Measurements from ENCODE around the gene RBPJ. TPM values are rescaled to one million over a fixed set of nuclear protein-coding genes. Genes with fewer than 3 reads are reported as not detected.
"Not testable (repeated sequence)": the region's sequence is repeated elsewhere in the genome, so short reads cannot be mapped to it uniquely, and the experiment has no call there.

Gene RBPJ
- total RNA-seq, 1 donor from 2014 or later = 73.3 TPM

DNA sequence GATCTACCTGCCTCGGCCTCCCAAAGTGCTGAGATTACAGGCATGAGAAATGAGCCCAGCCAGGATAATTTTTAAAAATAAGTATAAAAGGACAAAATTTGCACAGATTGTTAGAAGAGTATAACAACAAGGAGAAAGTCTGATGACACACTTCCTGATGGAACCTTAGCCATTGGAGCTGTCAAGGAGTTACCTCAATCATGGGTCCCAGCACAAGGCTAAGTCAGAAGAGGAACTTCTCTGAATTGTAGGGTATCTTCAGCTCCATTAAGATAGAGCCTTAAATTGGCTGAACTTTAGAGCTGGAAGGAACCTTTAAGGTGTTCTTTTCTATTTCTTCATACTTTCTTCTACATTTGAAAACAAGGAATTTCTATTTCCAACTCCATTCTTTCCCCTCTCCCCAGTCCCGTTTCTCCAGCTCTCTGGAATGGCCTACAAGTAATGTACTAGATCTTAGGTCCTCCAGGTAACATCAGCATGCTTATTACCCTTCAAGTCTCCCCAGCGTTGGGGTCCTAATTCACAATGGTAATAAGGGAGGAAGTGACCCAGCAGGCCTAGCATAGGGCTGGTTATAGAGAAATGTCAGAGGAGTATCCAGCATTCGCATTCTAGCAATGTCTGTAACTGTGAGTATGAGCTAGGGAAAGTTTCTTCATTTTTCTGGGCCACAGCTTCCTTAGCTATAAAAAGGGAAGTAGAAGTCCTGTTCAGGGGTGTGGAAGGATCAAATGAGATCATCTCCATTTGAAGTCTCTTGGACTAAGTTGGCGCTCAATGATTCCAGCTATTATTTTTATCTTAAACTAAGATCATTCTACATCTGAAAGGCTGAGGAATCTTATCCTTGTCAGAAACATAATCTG lies 18.5 kb upstream of the RBPJ start:
- no peak for DNase-seq (ENCODE audit: low spot score)

DNA sequence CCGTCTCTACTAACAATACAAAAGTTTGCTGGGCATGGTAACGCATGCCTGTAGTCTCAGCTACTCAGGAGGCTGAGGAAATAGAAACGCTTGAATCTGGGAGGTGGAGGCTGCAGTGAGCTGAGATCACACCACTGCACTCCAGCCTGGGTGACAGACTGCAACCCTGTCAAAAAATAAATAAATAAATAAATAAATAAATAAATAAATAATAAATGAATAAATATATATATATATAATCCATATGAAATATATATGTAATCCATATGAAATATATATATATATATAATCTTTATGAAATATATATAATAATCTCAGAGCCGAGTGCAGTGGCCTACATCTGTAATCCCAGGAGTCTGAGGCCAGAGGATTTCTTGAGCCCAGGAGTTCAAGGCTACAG lies 17.8 kb upstream of the RBPJ start:
- no peak for DNase-seq (ENCODE audit: low spot score)

GRCh38 chr4:26307037-26307800 lies 13.6 kb upstream of the RBPJ start:
- DNase-seq (ENCODE audit: low spot score) = no peak

DNA sequence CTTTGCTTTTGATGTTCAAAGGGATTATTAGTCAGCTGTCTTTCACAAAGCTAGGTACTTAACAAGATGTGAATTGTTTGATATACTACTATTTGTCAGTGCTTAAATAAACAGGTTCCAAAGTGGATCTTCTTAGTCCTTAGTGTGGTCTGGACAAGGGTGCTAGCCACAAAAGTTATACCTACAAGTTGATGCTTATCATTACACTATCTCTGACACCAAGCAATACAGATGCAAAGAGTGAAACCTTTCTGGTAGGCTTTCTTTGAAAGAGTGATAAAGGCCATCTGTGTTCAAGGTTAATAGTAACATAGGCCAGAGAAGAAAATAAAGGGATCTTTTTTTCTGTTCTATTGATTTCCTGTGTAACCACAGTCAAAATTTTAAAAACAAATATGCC lies 12.2 kb upstream of the RBPJ start:
- no peak for DNase-seq (ENCODE audit: low spot score)

DNA sequence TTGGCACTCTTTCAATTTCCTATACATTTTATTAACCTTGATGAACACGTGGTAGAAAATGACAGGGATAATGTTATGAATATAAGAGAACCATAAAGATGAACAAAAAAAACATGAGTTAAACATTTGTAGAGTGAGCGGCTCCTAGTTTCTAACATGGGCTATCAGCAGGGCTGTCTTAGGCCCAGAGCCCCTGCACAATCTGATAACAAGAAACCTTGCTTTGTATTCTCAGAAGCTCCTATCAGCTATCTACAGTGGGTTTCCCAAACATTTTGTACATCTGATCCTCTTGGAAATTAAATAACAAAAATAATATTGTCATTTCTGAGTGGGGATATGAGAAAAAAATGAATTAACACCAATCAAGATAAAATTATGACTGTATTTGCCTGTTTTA lies 10.6 kb upstream of the RBPJ start:
- no peak for DNase-seq (ENCODE audit: low spot score)

GRCh38 chr4:26311633-26312032 lies 9.2 kb upstream of the RBPJ start:
- DNase-seq (ENCODE audit: low spot score) = no peak

DNA sequence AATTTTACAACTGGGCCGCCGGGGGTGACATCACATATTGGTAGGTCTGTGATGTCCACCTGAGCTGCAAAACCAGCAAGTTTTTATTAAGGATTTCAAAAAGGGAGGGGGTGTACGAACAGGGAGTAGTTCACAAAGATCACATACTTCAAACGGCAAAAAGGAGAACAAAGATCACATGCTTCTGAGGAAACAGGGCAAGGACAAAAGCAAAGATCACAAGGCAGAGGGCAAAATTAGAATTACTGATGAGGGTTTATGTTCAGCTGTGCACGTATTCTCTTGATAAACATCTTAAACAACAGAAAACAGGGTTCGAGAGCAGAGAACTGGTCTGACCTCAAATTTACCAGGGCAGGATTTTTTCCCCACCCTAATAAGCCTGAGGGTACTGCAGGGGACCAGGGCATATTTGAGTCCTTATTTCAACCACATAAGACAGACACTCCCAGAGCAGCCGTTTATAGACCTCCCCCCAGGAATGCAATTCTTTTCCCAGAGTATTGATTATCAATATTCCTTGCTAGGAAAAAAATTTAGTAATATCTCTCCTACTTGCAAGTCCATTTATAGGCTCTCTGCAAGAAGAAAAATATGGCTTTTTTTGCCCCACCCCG lies 5.4 kb upstream of the RBPJ start:
- DNase-seq (ENCODE audit: low spot score) = not testable (repeated sequence)

GRCh38 chr4:26317766-26318165 lies 3.0 kb upstream of the RBPJ start:
- no peak for DNase-seq (ENCODE audit: low spot score)

DNA sequence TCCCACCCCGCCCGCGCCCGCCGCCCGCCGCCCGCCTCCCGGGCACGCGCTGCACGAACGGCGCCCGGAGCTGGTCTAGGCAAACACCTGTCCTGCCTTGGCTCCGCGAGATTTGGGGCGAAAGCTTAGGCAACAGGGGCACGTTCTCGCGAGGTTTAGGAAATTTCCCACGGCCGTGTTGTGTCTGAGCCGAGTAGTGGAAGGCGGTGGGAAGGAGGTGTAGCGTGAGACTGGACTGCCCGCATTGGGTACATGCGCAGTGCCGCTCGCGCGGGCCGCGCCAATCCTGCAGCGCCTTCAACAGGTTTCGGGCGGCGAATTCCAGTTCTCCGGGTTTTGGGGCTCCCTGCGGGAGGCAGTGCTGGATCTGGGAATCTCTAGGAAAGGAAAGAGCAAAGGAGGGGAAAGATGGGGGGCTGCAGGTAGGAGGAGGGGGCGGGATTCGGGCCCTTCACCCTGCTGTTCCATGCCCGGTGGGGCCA lies 1.3 kb upstream of the RBPJ start:
- DNase-seq (ENCODE audit: low spot score) = peak; percentile 99

GRCh38 chr4:26319949-26320537 lies 771 bp upstream of the RBPJ start:
- DNase-seq (ENCODE audit: low spot score) = no peak

- no peak for DNase-seq (ENCODE audit: low spot score)
Measured at GRCh38 chr4:26321373-26322221, 783 bp downstream of the RBPJ start.

DNA sequence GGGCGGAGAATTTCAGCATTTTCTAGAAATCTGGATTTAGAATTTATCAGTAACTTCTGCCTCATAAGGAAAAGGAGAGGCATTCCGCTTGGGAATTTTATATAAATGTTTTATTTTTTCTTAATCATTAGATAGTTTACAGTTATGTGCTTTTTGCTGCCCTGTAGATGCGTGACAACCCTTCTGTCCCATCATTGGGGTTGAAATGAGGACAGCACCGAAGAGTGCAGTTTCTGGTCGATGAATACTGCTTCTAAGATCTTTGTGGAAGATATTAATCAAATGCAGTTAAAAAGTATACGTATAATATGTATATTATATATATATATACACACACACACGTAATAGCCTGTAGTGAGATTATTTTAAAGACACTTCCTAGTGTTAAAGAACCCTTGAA lies 1.5 kb downstream of the RBPJ start:
- no peak for DNase-seq (ENCODE audit: low spot score)

GRCh38 chr4:26323821-26324220 lies 3.0 kb downstream of the RBPJ start:
- DNase-seq (ENCODE audit: low spot score) = no peak

GRCh38 chr4:26325191-26325590 lies 4.4 kb downstream of the RBPJ start:
- no peak for DNase-seq (ENCODE audit: low spot score)

DNA sequence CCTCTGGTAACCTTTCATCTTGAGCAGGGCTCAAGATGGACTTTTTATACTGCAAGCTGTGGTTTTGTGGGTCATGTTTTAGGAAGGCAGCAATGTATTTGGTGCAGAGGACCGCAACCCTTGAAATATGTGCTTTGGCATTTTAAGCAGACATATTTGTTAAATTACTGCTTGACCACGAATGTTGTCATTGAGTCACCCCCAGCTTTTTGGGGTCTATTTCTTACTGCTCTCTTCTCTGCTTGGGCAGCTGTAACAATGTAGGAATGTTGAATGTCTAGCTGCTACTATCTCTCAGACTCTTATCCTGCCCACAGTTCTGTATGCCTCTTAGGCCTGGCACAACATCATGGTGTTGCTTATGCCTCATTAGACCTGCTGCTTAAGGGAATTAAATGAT lies 6.0 kb downstream of the RBPJ start:
- no peak for DNase-seq (ENCODE audit: low spot score)

GRCh38 chr4:26330186-26330787 lies 9.5 kb downstream of the RBPJ start:
- no peak for DNase-seq (ENCODE audit: low spot score)

GRCh38 chr4:26330946-26331345 lies 10.1 kb downstream of the RBPJ start:
- DNase-seq (ENCODE audit: low spot score) = no peak

DNA sequence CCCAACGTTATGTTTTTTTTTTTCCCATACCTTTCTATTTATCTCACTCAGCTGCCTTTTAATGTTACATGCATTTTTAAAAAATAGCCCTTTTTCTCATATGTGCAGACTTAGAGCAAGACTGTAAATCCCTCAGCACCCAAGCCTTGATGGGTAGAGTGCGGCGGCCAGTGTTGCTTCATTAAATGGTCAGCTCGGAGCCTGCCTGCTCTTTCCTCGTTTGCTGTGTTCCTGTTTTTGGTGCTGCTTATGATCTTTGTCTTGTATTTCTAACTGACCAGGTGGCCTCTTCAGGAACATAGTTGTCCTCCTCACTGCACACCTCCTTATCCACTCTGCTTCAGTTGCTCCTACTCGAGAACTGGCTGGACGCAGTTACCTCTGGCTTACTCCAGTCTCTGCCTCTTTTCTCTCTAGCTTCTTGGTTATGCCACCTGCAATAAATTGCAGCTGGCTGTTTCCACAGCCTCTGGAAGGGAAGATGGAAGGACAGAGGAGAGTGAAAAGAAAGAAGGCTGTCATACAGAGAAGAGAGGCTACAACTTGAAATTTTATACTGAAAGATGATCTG lies 10.7 kb downstream of the RBPJ start:
- DNase-seq (ENCODE audit: low spot score) = no peak

DNA sequence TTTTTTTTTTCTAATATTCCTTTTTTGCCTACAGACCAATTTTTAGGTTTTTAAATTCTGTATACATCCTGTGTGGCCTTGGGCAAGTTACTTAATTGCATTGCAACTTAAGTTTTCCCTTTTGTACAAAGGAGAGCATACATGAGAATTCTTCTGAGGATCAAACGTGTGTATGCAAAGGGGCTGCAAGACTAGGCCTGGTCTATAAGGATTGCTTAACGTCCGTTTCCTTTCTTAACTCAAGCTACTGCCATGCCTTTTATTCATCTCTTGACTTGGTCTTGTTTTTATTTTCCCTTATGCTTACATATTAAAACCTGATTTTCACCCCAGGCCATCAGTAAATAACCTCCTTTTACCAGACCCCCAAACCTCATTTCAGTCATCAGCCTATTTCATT lies 13.6 kb downstream of the RBPJ start:
- DNase-seq (ENCODE audit: low spot score) = no peak

DNA sequence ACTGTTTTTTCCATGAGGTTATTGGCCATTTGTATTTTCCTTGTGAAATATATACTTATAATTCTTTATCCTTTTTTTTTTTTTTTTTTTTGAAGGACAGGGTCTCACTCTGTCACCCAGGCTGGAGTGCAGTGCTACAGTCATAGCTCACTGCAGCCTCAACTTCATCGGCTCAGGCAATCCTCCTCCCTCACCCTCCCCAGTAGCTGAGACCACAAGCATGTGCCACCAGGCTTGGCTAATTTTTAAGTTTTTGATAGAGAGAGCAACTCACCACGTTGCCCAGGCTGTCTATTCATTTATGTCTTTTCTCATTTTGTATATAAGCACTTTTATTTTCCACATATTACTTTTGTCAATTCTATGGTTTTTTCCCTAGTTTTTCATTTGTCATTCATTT lies 16.8 kb downstream of the RBPJ start:
- no peak for DNase-seq (ENCODE audit: low spot score)

All from ureter (tissue), 1 donor.